Measurements from ENCODE around the gene KIRREL3. TPM values are rescaled to one million over a fixed set of nuclear protein-coding genes. Genes with fewer than 3 reads are reported as not detected.

KIRREL3 gene
- total RNA-seq, 2 donors from 2014 or later = not detected

GRCh38 chr11:126904520-126904919 lies 96.0 kb downstream of the KIRREL3 start:
- Mint-ChIP-seq H3K36me3 (no peaks in the 10 kb centered on the region), H3K27ac (no peak overlapping the region), H3K9me3 (no peaks in the 10 kb centered on the region)
- ATAC-seq (no peak), DNase-seq (ENCODE audit: low spot score in 2 of 2) (no peak)

GRCh38 chr11:126901783-126902182 lies 98.8 kb downstream of the KIRREL3 start:
- H3K36me3 Mint-ChIP-seq = peaks cover 3% of the 10 kb centered on the region in 2 donors

GRCh38 chr11:126899961-126900748 lies 100.4 kb downstream of the KIRREL3 start:
- peaks cover 8 to 11% of the 10 kb centered on the region in 2 donors for H3K36me3 Mint-ChIP-seq
- ATAC-seq (no peak), DNase-seq (ENCODE audit: low spot score in 2 of 2) (no peak)
- H3K27ac Mint-ChIP-seq = no peak overlapping the region
- peaks cover 10 to 27% of the 10 kb centered on the region in 2 donors for H3K9me3 Mint-ChIP-seq

More at GRCh38 chr11:126901783-126902182, 98.8 kb downstream of the KIRREL3 start:
- DNase-seq (ENCODE audit: low spot score in 2 of 2) (no peak), ATAC-seq (no peak)
- Mint-ChIP-seq H3K27ac (no peak overlapping the region), H3K9me3 (peaks cover 3 to 14% of the 10 kb centered on the region in 2 donors)

GRCh38 chr11:126898802-126899201 lies 101.8 kb downstream of the KIRREL3 start:
- Mint-ChIP-seq H3K36me3 (peaks cover 8 to 11% of the 10 kb centered on the region in 2 donors), H3K27ac (no peak overlapping the region), H3K9me3 (peaks cover 12 to 31% of the 10 kb centered on the region in 2 donors)
- ATAC-seq (no peak), DNase-seq (ENCODE audit: low spot score in 2 of 2) (no peak)

GRCh38 chr11:126897430-126897829 lies 103.1 kb downstream of the KIRREL3 start:
- no peak for ATAC-seq

GRCh38 chr11:126896025-126896424 lies 104.5 kb downstream of the KIRREL3 start:
- ATAC-seq = no peak
- H3K36me3 Mint-ChIP-seq = peaks cover 8 to 11% of the 10 kb centered on the region in 2 donors
- no peak for DNase-seq (ENCODE audit: low spot score in 2 of 2)
- peaks cover 16 to 31% of the 10 kb centered on the region in 2 donors for H3K9me3 Mint-ChIP-seq
- no peak overlapping the region for H3K27ac Mint-ChIP-seq

More at GRCh38 chr11:126897430-126897829, 103.1 kb downstream of the KIRREL3 start:
- H3K27ac Mint-ChIP-seq = no peak overlapping the region
- no peak for DNase-seq (ENCODE audit: low spot score in 2 of 2)
- H3K9me3 Mint-ChIP-seq = peaks cover 16 to 31% of the 10 kb centered on the region in 2 donors
- H3K36me3 Mint-ChIP-seq = peaks cover 8 to 11% of the 10 kb centered on the region in 2 donors

- DNase-seq (ENCODE audit: low spot score in 2 of 2) (no peak), ATAC-seq (no peak)
- Mint-ChIP-seq H3K36me3 (peaks cover 8 to 11% of the 10 kb centered on the region in 2 donors), H3K27ac (no peak overlapping the region), H3K9me3 (peaks cover 16 to 31% of the 10 kb centered on the region in 2 donors)
Measured at GRCh38 chr11:126893796-126894195, 106.8 kb downstream of the KIRREL3 start.

- Mint-ChIP-seq H3K9me3 (peaks cover 16 to 23% of the 10 kb centered on the region in 2 donors), H3K36me3 (peaks cover 8 to 11% of the 10 kb centered on the region in 2 donors)
- DNase-seq (ENCODE audit: low spot score in 2 of 2) = no peak
Measured at GRCh38 chr11:126892756-126893155, 107.8 kb downstream of the KIRREL3 start.

GRCh38 chr11:126891556-126892217 lies 108.9 kb downstream of the KIRREL3 start:
- Mint-ChIP-seq H3K9me3 (peaks cover 13 to 15% of the 10 kb centered on the region in 2 donors), H3K36me3 (peaks cover 4 to 7% of the 10 kb centered on the region in 2 donors), H3K27ac (no peak overlapping the region)
- DNase-seq (ENCODE audit: low spot score in 2 of 2) = no peak
- ATAC-seq = no peak

More at GRCh38 chr11:126892756-126893155, 107.8 kb downstream of the KIRREL3 start:
- no peak for ATAC-seq
- H3K27ac Mint-ChIP-seq = no peak overlapping the region

- DNase-seq (ENCODE audit: low spot score in 2 of 2) = no peak
- ATAC-seq = no peak
Measured at GRCh38 chr11:126890561-126890960, 110.0 kb downstream of the KIRREL3 start.

GRCh38 chr11:126888115-126888712 lies 112.4 kb downstream of the KIRREL3 start:
- DNase-seq (ENCODE audit: low spot score in 2 of 2) = no peak
- Mint-ChIP-seq H3K36me3 (no peaks in the 10 kb centered on the region), H3K27ac (no peak overlapping the region), H3K9me3 (no peaks in the 10 kb centered on the region)
- no peak for ATAC-seq

More at GRCh38 chr11:126890561-126890960, 110.0 kb downstream of the KIRREL3 start:
- Mint-ChIP-seq H3K27ac (no peak overlapping the region), H3K36me3 (no peaks in the 10 kb centered on the region), H3K9me3 (peaks cover 4 to 6% of the 10 kb centered on the region in 2 donors)

GRCh38 chr11:126886636-126887035 lies 113.9 kb downstream of the KIRREL3 start:
- ATAC-seq (no peak), DNase-seq (ENCODE audit: low spot score in 2 of 2) (no peak)
- no peaks in the 10 kb centered on the region for H3K9me3 Mint-ChIP-seq
- H3K27ac Mint-ChIP-seq = no peak overlapping the region
- H3K36me3 Mint-ChIP-seq = no peaks in the 10 kb centered on the region

GRCh38 chr11:126886085-126886484 lies 114.5 kb downstream of the KIRREL3 start:
- no peak for ATAC-seq
- H3K9me3 Mint-ChIP-seq = no peaks in the 10 kb centered on the region
- DNase-seq (ENCODE audit: low spot score in 2 of 2) = no peak
- no peak overlapping the region for H3K27ac Mint-ChIP-seq
- no peaks in the 10 kb centered on the region for H3K36me3 Mint-ChIP-seq

- Mint-ChIP-seq H3K9me3 (no peaks in the 10 kb centered on the region), H3K27ac (no peak overlapping the region), H3K36me3 (no peaks in the 10 kb centered on the region)
- DNase-seq (ENCODE audit: low spot score in 2 of 2) (no peak), ATAC-seq (no peak)
Measured at GRCh38 chr11:126884594-126884993, 116.0 kb downstream of the KIRREL3 start.

- no peak for ATAC-seq
- no peaks in the 10 kb centered on the region for H3K36me3 Mint-ChIP-seq
- DNase-seq (ENCODE audit: low spot score in 2 of 2) = no peak
- no peaks in the 10 kb centered on the region for H3K9me3 Mint-ChIP-seq
- H3K27ac Mint-ChIP-seq = no peak overlapping the region
Measured at GRCh38 chr11:126884192-126884591, 116.4 kb downstream of the KIRREL3 start.

GRCh38 chr11:126880872-126881271 lies 119.7 kb downstream of the KIRREL3 start:
- DNase-seq (ENCODE audit: low spot score in 2 of 2) = no peak
- Mint-ChIP-seq H3K9me3 (no peaks in the 10 kb centered on the region), H3K27ac (no peak overlapping the region), H3K36me3 (no peaks in the 10 kb centered on the region)
- no peak for ATAC-seq

GRCh38 chr11:126879516-126879915 lies 121.1 kb downstream of the KIRREL3 start:
- Mint-ChIP-seq H3K36me3 (no peaks in the 10 kb centered on the region), H3K27ac (no peak overlapping the region), H3K9me3 (no peaks in the 10 kb centered on the region)
- ATAC-seq (no peak), DNase-seq (ENCODE audit: low spot score in 2 of 2) (no peak)
